Colonic mucosa (tissue), 4 donors: ENCODE data around the gene UBE3B. TPM values are rescaled to one million over a fixed set of nuclear protein-coding genes. Genes with fewer than 3 reads are reported as not detected.

Experiments
- DNase-seq: peaks from one replicate; pipeline ENCODE4 v3.0.0-alpha.2; 2020
- H3K27ac ChIP-seq: fragments of 200-600 bp; one replicate; pipeline ENCODE4 v1.8.0; 2021
- H3K27me3 ChIP-seq: fragments of 200-600 bp; one replicate; pipeline ENCODE4 v1.8.0; 2021
- H3K36me3 ChIP-seq: fragments of 200-600 bp; one replicate; pipeline ENCODE4 v1.8.0; 2021
- H3K4me1 ChIP-seq: fragments of 200-600 bp; one replicate; pipeline ENCODE4 v1.8.0; 2021; ENCODE audit warnings: mild to moderate bottlenecking
- H3K4me3 ChIP-seq: fragments of 200-600 bp; one replicate; pipeline ENCODE4 v1.8.0; 2021
- H3K9ac ChIP-seq, 2 donors: one replicate each; pipeline ENCODE4 v1.7.0; 2013; ENCODE audit warnings: control low read depth in 2 of 2, low read depth in 2 of 2, low read length in 2 of 2
- H3K9me3 ChIP-seq: fragments of 200-600 bp; one replicate; pipeline ENCODE4 v1.8.0; 2021
- intact Hi-C: fragments of 100-400 bp; cut with DNase I; formaldehyde crosslinking; loops from one replicate; pipeline ENCODE4 v1.14.1; 2022
- total RNA-seq, 2 donors: library from RNA; stranded (reverse); fragmentation: NEBNext Ultra II Directional in 1 of 2; extraction: Animal tissue kit (Norgen Biotek cat#: 25700) in 1 of 2; gene quantifications; one replicate each; pipeline ENCODE4 v1.2.1, GENCODE V29; 2021
- TF ChIP-seq, protein P1 (sequence below): fragments of 200-600 bp; IDR thresholded peaks from one replicate; pipeline ENCODE4 v1.8.0; 2022; ENCODE audit warnings: antibody characterized with exemption, mild to moderate bottlenecking
- donor health status: healthy.
- donor health status: DM: no; HTN: no; CAD: no.
- donor health status: DM: no; HTN: no; CAD: no.

UBE3B gene
- total RNA-seq, 2 donors from 2014 or later: 44.6 to 52.0 TPM

DNA sequence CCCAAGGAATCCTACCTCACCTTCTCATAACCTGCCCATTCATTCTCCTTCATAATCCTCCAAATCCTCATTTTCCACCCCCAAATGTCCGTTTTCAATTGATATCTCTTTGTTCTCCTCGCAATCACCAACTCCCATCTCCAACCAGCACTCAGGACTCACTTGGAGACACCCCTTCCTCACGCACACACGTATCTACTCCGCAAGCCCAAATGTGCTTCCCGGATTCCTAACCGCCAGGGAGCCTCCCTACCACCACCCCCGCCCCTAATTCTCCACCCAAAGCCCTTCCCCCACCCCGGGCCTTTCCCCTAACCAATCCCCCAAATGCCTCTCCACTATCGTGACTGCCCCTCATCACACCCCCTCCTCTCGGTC lies 638 bp upstream of the UBE3B start:
- intact Hi-C loops: loop anchor here (5.0 kb wide), 1 partner anchor 44 kb away; no protein-coding TSS in a partner anchor

DNA sequence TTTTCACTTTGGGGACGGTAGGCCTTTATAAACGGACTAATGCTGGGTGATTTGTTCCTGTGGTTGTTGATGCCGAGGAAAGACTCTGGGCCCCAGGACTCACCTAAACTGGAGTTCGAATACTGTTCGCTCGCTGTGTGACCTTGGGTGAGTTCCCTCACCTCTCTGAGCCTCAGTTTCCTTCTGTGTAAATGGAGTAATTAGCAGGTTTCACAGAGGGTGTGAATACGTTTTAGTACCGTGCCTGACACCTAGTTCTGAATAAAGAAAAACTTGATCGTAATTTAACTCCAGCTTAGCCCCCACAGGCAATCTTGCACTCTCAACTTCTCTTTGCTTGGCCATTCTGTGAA lies 505 bp downstream of the UBE3B start:
- Histone ChIP-seq H3K9ac (peak overlapping the region; percentile 93), H3K4me1 (peaks cover 5% of the 10 kb centered on the region), H3K4me3 (peak overlapping the region; percentile 93), H3K27me3 (no peaks in the 10 kb centered on the region), H3K9me3 (no peaks in the 10 kb centered on the region), H3K36me3 (no peaks in the 10 kb centered on the region), H3K27ac (peak overlapping the region; percentile 93)
- intact Hi-C loops: loop anchor here (5.0 kb wide), 1 partner anchor 46 kb away; no protein-coding TSS in a partner anchor
- TF ChIP-seq, protein P1, sequence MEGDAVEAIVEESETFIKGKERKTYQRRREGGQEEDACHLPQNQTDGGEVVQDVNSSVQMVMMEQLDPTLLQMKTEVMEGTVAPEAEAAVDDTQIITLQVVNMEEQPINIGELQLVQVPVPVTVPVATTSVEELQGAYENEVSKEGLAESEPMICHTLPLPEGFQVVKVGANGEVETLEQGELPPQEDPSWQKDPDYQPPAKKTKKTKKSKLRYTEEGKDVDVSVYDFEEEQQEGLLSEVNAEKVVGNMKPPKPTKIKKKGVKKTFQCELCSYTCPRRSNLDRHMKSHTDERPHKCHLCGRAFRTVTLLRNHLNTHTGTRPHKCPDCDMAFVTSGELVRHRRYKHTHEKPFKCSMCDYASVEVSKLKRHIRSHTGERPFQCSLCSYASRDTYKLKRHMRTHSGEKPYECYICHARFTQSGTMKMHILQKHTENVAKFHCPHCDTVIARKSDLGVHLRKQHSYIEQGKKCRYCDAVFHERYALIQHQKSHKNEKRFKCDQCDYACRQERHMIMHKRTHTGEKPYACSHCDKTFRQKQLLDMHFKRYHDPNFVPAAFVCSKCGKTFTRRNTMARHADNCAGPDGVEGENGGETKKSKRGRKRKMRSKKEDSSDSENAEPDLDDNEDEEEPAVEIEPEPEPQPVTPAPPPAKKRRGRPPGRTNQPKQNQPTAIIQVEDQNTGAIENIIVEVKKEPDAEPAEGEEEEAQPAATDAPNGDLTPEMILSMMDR: no peak
- no peak for DNase-seq

More for the DNA sequence above, 638 bp upstream of the UBE3B start:
- DNase-seq: no peak
- Histone ChIP-seq H3K27me3 (no peaks in the 10 kb centered on the region), H3K9ac (peak overlapping the region; percentile 77 to 93), H3K4me1 (peaks cover 5% of the 10 kb centered on the region), H3K9me3 (no peaks in the 10 kb centered on the region), H3K4me3 (peak overlapping the region; percentile 93), H3K27ac (peak overlapping the region; percentile 93), H3K36me3 (no peaks in the 10 kb centered on the region)
- TF ChIP-seq, protein P1: no peak

DNA sequence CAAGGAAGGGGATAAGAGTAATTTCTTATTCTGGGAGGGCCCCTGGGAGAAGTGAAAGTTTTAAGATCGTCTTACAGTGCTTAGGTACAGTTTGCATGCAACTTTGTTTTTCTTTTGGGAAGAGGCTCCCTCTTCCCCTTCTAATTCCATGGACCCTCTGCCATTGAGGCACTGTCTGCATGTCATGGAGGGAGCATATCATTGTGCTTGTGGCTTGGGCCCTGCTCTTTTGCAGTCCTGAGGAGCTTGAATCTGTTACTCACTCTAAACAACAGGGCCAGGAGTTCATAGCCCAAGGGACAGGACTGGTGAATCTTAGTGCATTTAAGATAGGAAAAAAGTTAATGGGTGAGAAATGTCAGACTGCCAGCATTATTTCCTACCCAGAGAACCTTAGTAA lies 2.3 kb downstream of the UBE3B start:
- H3K27ac ChIP-seq: no peak overlapping the region
- peaks cover 5% of the 10 kb centered on the region for H3K4me1 ChIP-seq
- H3K9ac ChIP-seq: no peak overlapping the region
- no peaks in the 10 kb centered on the region for H3K9me3 ChIP-seq
- H3K27me3 ChIP-seq: no peaks in the 10 kb centered on the region
- DNase-seq: no peak
- TF ChIP-seq, protein P1: no peak
- H3K36me3 ChIP-seq: peaks cover under 1% of the 10 kb centered on the region
- intact Hi-C loops: loop anchor here (5.0 kb wide), 1 partner anchor 47 kb away; no protein-coding TSS in a partner anchor
- no peak overlapping the region for H3K4me3 ChIP-seq

DNA sequence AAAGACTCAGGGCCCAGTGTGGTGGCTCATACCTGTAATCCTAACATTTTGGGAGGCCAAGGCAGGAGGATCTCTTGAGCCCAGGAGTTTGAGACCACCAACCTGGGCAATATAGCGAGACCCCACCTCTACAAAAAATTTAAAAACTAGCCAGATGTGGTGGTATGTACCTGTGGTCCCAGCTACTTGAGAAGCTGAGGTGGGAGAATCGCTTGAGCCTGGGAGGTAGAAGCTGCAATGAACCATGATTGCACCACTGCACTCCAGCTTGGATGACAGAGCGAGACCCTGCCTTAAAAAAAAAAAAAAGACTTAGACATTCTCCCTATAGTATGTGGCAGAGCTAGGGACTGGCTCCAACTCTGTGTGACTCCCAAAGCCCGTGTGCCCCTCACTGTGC lies 2.9 kb downstream of the UBE3B start:
- H3K4me3 ChIP-seq: no peak overlapping the region
- H3K27me3 ChIP-seq: no peaks in the 10 kb centered on the region
- intact Hi-C loops: no loop called here
- peaks cover 5% of the 10 kb centered on the region for H3K4me1 ChIP-seq
- H3K27ac ChIP-seq: no peak overlapping the region
- DNase-seq: no peak
- H3K36me3 ChIP-seq: peaks cover 6% of the 10 kb centered on the region
- H3K9ac ChIP-seq: no peak overlapping the region
- no peaks in the 10 kb centered on the region for H3K9me3 ChIP-seq
- TF ChIP-seq, protein P1: no peak

DNA sequence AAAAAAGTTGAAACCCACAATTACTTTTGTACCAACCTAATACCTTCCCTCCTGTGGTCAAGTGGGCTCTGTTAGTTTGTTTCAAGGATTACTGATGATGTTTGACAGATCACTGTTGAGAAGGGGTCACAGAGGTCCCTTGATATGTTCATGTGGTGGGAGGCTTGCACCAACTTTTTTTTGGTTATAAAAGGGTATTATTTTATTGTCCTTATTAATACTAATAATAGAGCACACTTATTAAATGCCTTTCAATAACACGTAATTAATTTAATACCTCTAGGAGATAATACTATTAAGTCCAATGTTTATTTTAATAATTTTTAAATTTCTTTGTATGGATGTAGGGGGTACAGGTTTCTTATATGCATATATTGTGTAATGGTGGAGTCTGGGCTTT lies 4.4 kb downstream of the UBE3B start:
- peaks cover 5% of the 10 kb centered on the region for H3K4me1 ChIP-seq
- no peaks in the 10 kb centered on the region for H3K27me3 ChIP-seq
- TF ChIP-seq, protein P1: no peak
- H3K36me3 ChIP-seq: peaks cover 14% of the 10 kb centered on the region
- intact Hi-C loops: no loop called here
- H3K9ac ChIP-seq: no peak overlapping the region
- H3K9me3 ChIP-seq: no peaks in the 10 kb centered on the region
- H3K27ac ChIP-seq: no peak overlapping the region
- no peak overlapping the region for H3K4me3 ChIP-seq
- no peak for DNase-seq
